HCT116 (cell line): Measurements from ENCODE around the gene MARCHF3.

ENCODE experiments used
- ATF3 ChIP-seq: IDR thresholded peaks from 2 replicates; pipeline ENCODE4 v1.6.1; 2012
- CEBPB ChIP-seq: IDR thresholded peaks from 2 replicates; pipeline ENCODE4 v1.6.1; 2012; ENCODE audit warnings: low read depth
- CTCF ChIP-seq, 3 experiments: fragments of 200-600 bp in 1 of 3; sonication (generic) in 1 of 3; IDR thresholded peaks in 2 of 3; conservative IDR thresholded peaks in 1 of 3; 2 replicates each; pipeline ENCODE4 v1.5.1; 2012 to 2017; ENCODE audit warnings: low read depth in 2 of 3, low read length in 2 of 3, antibody characterized with exemption in 1 of 3, borderline replicate concordance in 1 of 3, control low read depth in 1 of 3, mild to moderate bottlenecking in 1 of 3, mixed read lengths in 1 of 3, mixed run types in 1 of 3, moderate library complexity in 1 of 3; ENCODE audit not compliant: insufficient read depth in 1 of 3
- POLR2A ChIP-seq: IDR thresholded peaks from 2 replicates; pipeline ENCODE4 v1.7.0; 2011; ENCODE audit warnings: borderline replicate concordance; ENCODE audit not compliant: insufficient read depth, insufficient read length; ENCODE audit errors: extremely low read depth
- SIN3A ChIP-seq: IDR thresholded peaks from 2 replicates; pipeline ENCODE4 v1.6.1; 2012; ENCODE audit warnings: low read depth

GRCh38 chr5:126914801-126915436 lies 115.4 kb downstream of the MARCHF3 start:
- TF ChIP-seq CEBPB (no peak), SIN3A (no peak), CTCF (IDR thresholded peaks at IDR 0.05 in 2 of 3, conservative IDR thresholded peaks at IDR 0.05 in 1 of 3; ENCODE audit: borderline replicate concordance in 1 of 3, insufficient read depth in 1 of 3, low read depth in 2 of 3, low read length in 2 of 3) (no peak), ATF3 (no peak), POLR2A (no peak)
